Fibroblast of peridontal ligament (primary cell): Measurements from ENCODE around the gene WBP2.
"Not testable (repeated sequence)": the region's sequence is repeated elsewhere in the genome, so short reads cannot be mapped to it uniquely, and the experiment has no call there.

Experiments
- DNase-seq: peaks from one replicate; pipeline ENCODE4 v3.0.0-alpha.2; 2010; ENCODE audit errors: extremely low read depth

The WBP2 gene

DNA sequence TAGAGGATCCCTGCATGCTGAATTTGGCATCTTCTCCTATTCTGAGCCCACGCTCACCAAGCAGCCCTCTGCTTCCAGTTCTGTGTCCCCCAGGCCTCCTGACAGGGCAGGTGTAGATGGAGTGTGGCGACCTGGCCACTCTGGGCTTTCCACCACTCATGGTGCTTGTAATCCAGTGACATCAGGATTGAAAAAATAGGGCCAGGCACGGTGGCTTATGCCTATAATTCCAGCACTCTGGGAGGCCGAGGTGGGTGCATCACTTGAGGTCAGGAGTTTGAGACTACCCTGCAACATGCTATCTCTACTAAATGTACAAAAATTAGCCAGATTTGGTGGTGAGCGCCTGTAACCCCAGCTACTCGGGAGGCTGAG, 41.1 kb downstream of the WBP2 start:
- DNase-seq: no peak

DNA sequence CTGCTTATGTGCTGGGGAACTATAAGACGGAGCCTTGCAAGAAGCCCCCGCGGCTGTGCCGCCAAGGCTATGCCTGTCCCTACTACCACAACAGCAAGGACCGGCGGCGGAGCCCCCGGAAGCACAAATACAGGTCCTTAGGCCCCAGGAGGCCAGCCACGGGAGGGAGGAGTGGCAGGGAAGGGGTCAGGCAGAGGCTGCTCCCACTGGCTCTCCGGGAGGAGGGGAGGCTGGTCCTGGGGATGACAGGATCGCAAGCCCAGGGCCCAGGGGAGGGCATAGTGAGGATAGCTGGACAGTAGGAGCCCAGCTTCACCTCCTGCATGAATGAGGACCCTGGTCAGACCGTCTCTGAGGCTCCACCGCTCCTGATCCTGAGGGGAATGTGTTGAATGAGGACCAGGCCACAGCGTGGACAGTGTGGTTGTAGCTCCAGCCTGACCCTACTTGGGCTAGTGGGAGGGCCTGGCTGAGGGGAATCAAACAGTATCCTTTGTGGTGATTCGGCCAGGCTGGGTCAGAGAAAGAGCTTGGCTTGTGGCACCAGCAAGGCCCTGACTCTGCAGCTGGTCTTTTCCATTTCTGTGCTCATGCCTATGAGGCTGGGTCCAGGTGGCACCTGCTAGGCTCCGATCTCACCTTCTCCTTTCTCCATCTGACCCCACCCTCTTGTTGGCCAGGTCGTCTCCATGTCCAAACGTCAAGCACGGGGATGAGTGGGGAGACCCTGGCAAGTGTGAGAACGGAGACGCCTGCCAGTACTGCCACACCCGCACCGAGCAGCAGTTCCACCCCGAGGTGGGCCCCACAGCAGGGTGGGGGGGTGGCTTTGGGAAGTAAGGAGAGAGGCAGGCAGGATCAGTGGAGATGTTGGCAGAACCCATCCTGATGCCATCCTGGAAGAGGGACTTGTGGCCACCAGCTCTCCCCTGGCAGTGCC, 41.8 kb downstream of the WBP2 start:
- DNase-seq: no peak

DNA sequence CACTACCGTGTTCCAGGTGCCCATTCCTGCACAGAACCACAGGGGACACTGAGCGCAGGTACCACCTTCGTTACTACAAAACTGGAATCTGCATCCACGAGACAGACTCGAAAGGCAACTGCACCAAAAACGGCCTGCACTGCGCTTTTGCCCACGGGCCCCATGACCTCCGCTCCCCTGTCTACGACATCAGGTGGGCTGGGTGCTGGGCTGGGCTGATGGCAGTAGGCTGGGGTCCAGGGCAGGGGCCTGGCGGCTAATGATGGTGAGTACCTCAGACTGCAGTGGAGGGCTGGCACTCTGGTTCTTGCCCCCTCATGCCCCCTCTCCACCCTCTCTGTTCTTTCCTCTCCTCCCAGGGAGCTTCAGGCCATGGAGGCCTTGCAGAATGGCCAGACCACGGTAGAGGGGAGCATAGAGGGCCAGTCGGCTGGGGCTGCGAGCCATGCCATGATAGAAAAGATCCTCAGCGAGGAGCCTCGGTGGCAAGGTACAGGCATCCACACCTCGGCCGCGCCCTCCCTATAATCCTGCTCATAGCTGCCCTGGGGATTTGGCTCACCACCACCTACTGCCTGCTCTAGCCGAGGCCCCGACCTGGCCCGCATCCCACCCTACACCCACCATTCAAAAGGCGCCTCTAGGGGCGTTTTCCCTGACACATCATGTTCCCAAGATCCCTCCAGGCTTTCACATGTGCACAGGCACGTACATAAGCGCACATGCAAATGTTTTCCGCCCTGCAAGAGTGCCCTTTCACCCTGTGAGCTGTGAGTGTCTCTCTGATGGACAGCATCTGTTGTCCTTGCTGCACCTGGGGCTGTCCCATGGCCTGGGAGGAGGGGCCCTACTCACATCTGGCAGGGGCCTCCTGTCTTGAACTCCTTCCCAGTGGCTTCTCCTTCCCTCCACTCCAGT, 42.8 kb downstream of the WBP2 start:
- no peak for DNase-seq

DNA sequence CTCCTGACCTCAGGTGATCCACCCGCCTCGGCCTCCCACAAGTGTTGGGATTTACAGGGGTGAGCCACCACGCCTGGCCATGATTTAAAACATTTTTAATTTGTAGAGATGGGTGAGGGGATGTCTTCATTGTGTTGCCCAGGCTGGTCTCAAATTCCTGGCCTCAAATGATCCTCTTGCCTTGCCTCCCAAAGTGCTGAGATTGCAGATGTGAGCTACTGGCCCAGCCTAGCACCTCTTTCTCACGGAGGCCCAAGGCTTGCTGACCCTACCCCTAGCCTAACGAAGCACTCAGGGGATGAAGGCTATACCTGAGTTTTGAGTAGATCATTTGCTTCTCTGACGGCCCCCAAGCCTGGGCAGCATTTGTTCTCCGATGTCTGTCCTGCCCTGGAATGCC, 44.0 kb downstream of the WBP2 start:
- DNase-seq: no peak

DNA sequence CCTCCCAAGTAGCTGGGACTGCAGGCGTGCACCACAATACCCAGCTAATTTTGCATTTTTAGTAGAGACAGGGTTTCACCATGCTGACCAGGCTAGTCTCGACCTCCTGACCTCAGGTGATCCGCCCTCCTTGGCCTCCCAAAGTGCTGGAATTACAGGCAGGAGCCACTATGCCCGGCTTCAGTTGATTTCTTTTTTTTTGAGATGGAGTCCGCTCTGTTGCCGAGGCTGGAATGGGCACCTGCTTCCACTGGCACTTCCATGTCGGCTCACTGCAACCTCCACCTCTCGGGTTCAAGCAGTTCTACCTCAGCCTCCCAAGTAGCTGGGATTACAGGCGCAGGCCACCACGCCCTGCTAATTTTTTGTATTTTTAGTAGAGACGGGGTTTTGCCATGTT, 44.4 kb downstream of the WBP2 start:
- DNase-seq: not testable (repeated sequence)

DNA sequence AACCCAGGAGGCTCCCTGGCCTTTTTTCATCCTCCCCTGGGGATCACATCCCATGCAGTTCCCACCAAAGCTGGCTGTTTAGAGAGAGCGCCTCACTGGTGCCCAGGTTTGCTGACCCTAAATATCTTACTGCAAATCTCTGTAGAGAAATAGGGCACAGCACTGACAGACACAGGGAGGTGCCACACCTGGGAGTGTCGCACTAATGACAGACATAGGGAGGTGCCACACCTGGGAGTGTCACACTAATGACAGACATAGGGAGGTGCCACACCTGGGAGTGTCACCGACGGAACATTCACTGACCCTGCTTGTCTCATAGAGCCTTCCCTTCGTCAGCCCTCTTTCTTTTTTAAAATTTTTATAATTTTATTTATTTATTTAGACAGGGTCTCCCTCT, 44.9 kb downstream of the WBP2 start:
- DNase-seq: no peak

DNA sequence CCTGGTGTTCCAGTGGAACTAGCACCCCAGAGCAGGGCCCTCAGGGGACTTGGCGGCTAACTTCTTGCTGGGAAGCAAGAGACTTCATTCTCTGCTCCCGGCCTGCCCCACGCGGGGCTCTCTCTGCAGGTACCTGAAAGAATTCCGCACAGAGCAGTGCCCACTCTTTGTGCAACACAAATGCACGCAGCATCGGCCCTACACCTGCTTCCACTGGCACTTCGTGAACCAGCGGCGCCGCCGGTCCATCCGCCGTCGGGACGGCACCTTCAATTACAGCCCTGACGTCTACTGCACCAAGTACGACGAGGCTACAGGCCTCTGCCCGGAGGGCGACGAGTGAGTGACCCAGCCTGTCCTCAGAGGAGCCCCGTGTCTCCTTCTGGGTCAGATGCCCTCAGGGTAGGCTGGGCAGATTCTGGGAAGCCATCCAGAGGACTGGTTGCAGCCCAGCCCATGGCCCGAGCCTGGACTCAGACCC, 45.5 kb downstream of the WBP2 start:
- no peak for DNase-seq

DNA sequence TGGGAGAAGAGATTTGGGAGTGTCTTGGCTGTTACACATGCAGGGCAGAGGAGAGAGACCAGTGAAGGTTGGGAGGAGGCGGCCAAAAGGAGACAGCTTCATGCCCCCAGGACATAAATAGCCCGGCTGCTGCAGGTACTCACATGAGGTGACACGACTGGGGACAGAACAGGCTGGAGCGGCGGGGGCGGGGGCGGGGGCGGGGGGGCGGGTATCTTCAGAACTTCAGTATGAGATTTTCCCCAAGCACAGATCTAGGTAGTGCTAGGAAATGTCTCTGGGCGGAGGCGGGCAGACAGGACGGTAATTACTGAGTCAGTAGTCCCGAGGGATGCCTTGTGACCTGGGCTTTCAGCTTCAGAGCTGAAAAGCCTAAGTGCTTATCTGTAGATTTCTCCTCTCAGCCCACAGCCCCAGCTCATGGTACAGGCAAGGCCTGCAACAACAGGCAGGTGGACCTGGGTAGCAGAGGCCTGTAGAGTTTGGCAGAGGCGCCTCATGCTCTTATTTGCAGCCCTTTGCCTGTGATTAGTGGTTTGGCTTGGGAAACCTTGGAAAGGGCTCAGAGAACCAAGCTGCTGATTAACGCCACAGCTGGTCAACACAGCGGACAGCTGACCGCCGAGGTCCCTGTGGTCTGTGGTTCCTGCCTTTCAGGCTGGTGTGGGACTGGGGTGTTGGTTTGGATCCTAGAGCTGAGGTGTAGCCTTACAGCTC, 46.1 kb downstream of the WBP2 start:
- peak; percentile 87 for DNase-seq

DNA sequence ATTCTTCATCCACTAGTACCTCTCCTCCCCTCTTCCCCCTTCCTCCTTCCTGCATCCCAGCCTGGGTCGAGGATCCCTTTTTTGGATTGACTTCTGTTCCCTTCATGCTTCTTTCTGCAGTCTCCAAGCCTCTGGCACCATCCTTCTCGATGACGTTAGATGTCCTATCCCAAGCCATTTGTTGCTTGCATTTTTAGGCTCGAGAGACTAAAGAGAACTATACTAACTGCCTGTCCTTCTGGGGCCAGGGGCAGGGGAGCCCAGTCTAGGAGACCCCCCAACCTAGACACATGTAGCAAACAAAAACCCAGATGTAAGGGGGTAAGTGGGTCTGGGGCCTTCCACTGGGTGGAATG, 46.6 kb downstream of the WBP2 start:
- DNase-seq: no peak

DNA sequence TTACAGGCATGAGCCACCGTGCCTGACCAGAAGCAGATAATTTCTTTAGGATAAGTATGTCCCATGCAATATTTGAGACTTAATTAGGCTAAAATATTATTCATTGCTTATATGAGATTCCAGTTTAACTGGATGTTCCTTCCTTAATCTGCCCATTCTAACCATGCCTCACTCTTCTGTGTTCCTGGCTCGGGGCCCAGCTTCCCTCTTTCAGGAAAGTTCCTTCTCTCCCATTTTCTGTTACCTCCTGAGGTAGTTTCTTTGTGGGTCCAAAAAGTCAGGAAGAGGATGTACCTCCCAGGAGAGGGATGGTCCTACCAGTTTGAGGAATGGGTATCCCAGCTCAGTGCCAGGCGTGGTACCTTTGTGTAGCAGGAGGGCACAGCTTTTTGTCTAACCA, 47.3 kb downstream of the WBP2 start:
- no peak for DNase-seq

DNA sequence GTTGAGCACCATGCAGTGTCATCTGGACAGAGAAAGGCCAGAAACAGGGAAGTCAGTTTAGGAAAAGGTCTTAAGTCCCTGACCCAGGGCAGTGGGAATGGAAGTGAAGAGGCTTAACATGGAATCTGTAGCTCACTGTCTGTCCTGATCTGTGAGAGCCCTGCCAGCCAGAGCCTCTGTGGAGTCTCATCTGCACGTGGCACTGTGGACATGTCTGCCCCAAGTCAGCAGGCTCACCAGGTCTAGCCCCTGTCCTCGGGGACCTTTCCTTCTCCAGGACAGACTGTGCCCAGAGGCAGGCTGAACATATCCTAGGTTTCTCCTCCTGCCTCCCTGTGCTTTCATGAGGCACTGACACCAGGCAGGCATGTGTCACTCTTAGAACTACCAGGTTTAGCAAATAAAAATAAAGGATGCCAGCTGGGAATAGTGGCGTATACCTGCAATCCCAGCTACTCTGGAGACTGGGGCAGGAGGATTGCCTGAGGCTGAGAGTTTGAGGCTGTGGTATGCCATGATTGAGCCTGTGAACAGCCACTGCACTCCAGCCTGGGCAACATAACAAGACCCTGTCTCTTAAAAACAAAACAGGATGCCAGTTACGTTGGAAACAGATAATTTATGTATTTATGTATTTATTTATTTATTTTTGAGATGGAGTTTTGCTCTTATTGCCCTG, 48.2 kb downstream of the WBP2 start:
- DNase-seq: no peak

DNA sequence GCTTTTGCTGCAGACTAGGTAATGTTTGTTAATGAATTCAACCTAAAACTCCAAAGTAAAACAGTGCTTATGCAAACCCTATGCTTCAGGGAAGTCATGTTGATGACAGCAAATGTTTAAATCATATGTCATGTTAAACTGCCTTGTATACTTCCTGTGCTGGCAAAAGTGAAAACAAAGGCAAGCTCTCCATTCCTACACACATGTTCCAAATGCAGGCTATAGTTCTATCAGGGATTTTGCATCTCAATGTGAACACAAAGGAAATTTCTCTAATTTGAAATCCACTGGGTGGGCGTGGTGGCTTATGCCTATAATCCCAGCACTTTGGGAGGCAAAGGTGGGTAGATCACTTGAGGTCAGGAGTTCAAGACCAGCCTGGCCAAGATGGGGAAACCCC, 51.3 kb downstream of the WBP2 start:
- DNase-seq: no peak

DNA sequence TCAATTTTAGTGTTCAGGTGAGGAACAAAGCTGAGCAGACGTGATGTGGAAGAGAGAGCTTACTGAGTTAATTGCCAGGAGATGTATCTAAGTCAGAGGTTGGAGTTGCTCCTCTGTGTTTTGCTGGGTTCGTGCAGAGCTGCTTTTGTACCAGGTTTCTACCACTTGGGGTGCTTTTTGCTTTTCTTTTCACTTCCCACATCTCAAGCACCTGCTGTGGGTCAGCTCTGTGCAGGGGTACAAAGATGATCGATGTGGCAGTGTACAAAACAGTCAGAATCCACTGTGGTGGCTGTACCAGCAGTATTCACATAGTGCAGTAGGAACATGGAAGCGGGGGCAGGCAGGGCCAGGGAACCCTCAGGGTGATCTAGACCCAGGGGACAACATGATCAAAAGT, 55.7 kb downstream of the WBP2 start:
- no peak for DNase-seq

DNA sequence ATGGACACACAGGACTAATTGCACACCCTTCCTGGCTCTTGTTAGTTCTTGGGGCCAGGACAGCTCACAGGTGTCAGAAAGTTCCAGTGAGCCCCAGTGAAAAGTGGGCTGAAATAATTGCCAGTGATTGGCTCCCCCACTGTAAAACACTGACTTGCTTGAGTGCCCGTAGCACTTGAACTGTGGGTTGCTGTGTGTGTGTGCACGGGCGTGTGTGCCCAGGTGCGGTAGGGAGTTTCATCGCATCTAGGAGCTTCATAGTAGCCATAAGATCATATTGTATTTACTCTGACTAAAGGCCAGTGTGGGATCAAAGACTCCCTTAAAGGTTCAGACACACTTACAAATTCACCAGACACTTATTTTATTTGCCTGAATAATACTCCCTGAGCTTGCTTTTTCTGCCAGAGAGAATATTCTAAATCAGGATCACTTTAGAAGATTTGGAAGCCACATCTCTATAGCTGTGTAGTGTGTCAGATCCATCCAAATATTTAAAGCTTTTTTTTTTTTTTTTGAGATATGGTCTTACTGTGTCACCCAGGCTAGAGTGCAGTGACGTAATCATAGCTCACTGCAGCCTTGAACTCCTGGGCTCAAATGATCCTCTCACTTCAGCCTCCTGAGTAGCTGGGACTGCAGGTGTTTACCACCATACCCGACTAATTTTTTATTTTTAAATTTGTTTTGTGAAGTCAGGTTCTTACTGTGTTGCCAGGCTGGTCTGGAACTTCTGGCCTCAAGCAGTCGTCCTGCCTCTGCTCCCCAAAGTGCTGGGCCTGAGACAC, 59.1 kb downstream of the WBP2 start:
- DNase-seq: no peak
